MM.1S (cell line): ENCODE measurements around the gene CLDN7.

Experiments
- DNase-seq: peaks from one replicate; pipeline ENCODE4 v3.0.0-alpha.2; 2015
- H2AFZ ChIP-seq: fragments of 300-600 bp; sonication (generic); 2 replicates; pipeline ENCODE4 v1.6.0; 2016; ENCODE audit warnings: antibody characterized with exemption, low read length
- H3F3A ChIP-seq: fragments of 300-600 bp; sonication (generic); 2 replicates; pipeline ENCODE4 v1.6.1; 2016; ENCODE audit warnings: mild to moderate bottlenecking, antibody characterized with exemption, low read length, moderate library complexity, mixed read lengths; ENCODE audit not compliant: insufficient read depth
- H3K27ac ChIP-seq: fragments of 300-600 bp; sonication (generic); 2 replicates; pipeline ENCODE4 v1.5.1; 2016; ENCODE audit warnings: mild to moderate bottlenecking, low read length
- H3K27me3 ChIP-seq: fragments of 300-600 bp; sonication (generic); replicated peaks from 2 replicates; pipeline ENCODE4 v1.6.0; 2016; ENCODE audit warnings: low read length; ENCODE audit not compliant: insufficient read depth
- H3K36me3 ChIP-seq: fragments of 300-600 bp; sonication (generic); replicated peaks from 2 replicates; pipeline ENCODE4 v1.6.1; 2016; ENCODE audit warnings: mild to moderate bottlenecking, low read length, mixed read lengths; ENCODE audit not compliant: insufficient read depth
- H3K4me1 ChIP-seq: fragments of 300-600 bp; sonication (generic); 2 replicates; pipeline ENCODE4 v1.6.1; 2016; ENCODE audit warnings: low read length, mixed read lengths
- H3K4me2 ChIP-seq: fragments of 300-600 bp; sonication (generic); 2 replicates; pipeline ENCODE4 v1.6.0; 2016; ENCODE audit warnings: low read depth, low read length
- H3K4me3 ChIP-seq: fragments of 300-600 bp; sonication (generic); 2 replicates; pipeline ENCODE4 v1.5.1; 2016; ENCODE audit warnings: low read length, mixed read lengths
- H3K79me2 ChIP-seq: fragments of 300-600 bp; sonication (generic); 2 replicates; pipeline ENCODE4 v1.6.1; 2016; ENCODE audit warnings: mixed run types, low read length, mixed read lengths
- H3K9ac ChIP-seq: fragments of 300-600 bp; sonication (generic); 2 replicates; pipeline ENCODE4 v1.6.1; 2016; ENCODE audit warnings: low read length, mixed read lengths
- H3K9me2 ChIP-seq: fragments of 300-600 bp; sonication (generic); replicated peaks from 2 replicates; pipeline ENCODE4 v1.6.1; 2016; ENCODE audit warnings: mild to moderate bottlenecking, low read length, mixed read lengths; ENCODE audit not compliant: insufficient read depth
- H3K9me3 ChIP-seq: fragments of 300-600 bp; sonication (generic); replicated peaks from 2 replicates; pipeline ENCODE4 v1.6.1; 2016; ENCODE audit warnings: mild to moderate bottlenecking, low read length, mixed read lengths; ENCODE audit not compliant: insufficient read depth
- H4K20me1 ChIP-seq: fragments of 300-600 bp; sonication (generic); 2 replicates; pipeline ENCODE4 v1.6.1; 2016; ENCODE audit warnings: mild to moderate bottlenecking, low read length, moderate library complexity, mixed read lengths; ENCODE audit not compliant: insufficient read depth
- EZH2 ChIP-seq: fragments of 300-600 bp; sonication (generic); optimal IDR thresholded peaks from 2 replicates; pipeline ENCODE3; 2017; ENCODE audit warnings: low read depth, mild to moderate bottlenecking, antibody characterized with exemption, low read length, mixed read lengths
- EZH2phosphoT487 ChIP-seq: fragments of 300-600 bp; sonication (generic); IDR thresholded peaks from 2 replicates; pipeline ENCODE4 v1.6.1; 2018; ENCODE audit warnings: antibody characterized with exemption, low read length
- TF ChIP-seq, protein P1 (sequence below): fragments of 300-600 bp; sonication (generic); IDR thresholded peaks from 2 replicates; pipeline ENCODE4 v1.5.1; 2016; ENCODE audit warnings: antibody characterized with exemption, low read length, mixed read lengths

CLDN7 gene

DNA sequence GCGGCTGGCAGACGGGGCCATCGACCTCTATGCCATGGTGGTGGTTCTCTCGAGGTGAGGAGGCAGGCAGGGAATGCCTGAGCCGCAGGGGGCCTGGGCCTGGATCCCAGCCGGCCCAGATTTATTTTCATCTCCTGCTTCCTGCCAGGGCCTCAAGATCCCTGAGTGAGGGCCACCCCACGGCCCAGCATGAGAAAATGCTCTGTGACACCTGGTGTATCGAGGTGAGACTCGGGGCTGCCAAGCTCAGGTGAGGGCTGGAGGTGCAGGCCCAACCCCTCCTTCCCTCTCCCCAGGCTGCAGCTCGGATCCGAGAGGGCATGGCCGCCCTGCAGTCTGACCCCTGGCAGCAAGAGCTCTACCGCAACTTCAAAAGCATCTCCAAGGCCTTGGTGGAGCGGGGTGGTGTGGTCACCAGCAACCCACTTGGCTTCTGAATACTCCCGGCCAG lies 37.6 kb downstream of the CLDN7 start:
- Histone ChIP-seq H3K27me3 (no peaks in the 10 kb centered on the region), H3K4me1 (peaks cover 8% of the 10 kb centered on the region), H3K4me2 (no peak overlapping the region), H3K27ac (no peak overlapping the region), H3K79me2 (peaks cover 31% of the 10 kb centered on the region), H2AFZ (no peak overlapping the region), H3K9me3 (no peaks in the 10 kb centered on the region), H3K9ac (no peak overlapping the region), H3K4me3 (no peak overlapping the region), H4K20me1 (no peaks in the 10 kb centered on the region), H3F3A (no peaks in the 10 kb centered on the region), H3K9me2 (no peaks in the 10 kb centered on the region), H3K36me3 (0 out of 2 replicates have a peak, but pooled peaks cover 6% of the 10 kb centered on the region)
- TF ChIP-seq, protein P1, sequence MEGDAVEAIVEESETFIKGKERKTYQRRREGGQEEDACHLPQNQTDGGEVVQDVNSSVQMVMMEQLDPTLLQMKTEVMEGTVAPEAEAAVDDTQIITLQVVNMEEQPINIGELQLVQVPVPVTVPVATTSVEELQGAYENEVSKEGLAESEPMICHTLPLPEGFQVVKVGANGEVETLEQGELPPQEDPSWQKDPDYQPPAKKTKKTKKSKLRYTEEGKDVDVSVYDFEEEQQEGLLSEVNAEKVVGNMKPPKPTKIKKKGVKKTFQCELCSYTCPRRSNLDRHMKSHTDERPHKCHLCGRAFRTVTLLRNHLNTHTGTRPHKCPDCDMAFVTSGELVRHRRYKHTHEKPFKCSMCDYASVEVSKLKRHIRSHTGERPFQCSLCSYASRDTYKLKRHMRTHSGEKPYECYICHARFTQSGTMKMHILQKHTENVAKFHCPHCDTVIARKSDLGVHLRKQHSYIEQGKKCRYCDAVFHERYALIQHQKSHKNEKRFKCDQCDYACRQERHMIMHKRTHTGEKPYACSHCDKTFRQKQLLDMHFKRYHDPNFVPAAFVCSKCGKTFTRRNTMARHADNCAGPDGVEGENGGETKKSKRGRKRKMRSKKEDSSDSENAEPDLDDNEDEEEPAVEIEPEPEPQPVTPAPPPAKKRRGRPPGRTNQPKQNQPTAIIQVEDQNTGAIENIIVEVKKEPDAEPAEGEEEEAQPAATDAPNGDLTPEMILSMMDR: no peak
- TF ChIP-seq EZH2 (no peak), EZH2phosphoT487 (no peak)
- no peak for DNase-seq

- Histone ChIP-seq H3K4me2 (no peak overlapping the region), H3F3A (no peaks in the 10 kb centered on the region), H3K9me3 (no peaks in the 10 kb centered on the region), H3K4me3 (no peak overlapping the region), H3K4me1 (peaks cover 12% of the 10 kb centered on the region), H3K27me3 (no peaks in the 10 kb centered on the region), H2AFZ (no peak overlapping the region), H3K9ac (no peak overlapping the region), H3K27ac (no peak overlapping the region), H4K20me1 (no peaks in the 10 kb centered on the region), H3K79me2 (peaks cover 35% of the 10 kb centered on the region), H3K9me2 (no peaks in the 10 kb centered on the region), H3K36me3 (0 out of 2 replicates have a peak, but pooled peaks cover 6% of the 10 kb centered on the region)
- DNase-seq: no peak
- TF ChIP-seq, protein P1: no peak
- TF ChIP-seq EZH2phosphoT487: no peak
- no peak for TF ChIP-seq EZH2
Measured at GRCh38 chr17:7224110-7224509, 38.2 kb downstream of the CLDN7 start.

DNA sequence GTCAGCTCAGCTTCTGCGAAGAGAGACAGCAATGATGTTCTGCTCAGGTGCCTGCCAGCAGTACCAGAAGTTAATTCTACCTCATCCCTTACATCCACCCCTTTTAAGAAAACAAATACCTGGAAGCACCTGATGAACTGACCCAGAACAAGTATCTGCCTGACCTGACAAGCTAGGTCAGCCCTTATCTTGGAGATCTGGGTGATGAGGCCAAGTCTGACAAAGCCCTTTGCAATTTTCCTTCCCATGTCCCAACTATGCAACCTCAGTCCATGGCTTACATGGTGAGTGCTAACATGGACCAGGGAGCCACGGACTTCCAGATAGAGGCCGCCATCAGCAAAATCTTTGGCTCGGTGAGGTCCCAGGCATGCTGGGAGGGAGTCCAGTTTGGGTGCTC lies 38.9 kb downstream of the CLDN7 start:
- Histone ChIP-seq H3K27me3 (no peaks in the 10 kb centered on the region), H2AFZ (no peak overlapping the region), H3K4me3 (no peak overlapping the region), H3K4me2 (no peak overlapping the region), H3K9ac (no peak overlapping the region), H3F3A (no peaks in the 10 kb centered on the region), H3K4me1 (peaks cover 12% of the 10 kb centered on the region), H4K20me1 (no peaks in the 10 kb centered on the region), H3K27ac (no peak overlapping the region), H3K79me2 (peaks cover 35% of the 10 kb centered on the region), H3K9me3 (no peaks in the 10 kb centered on the region), H3K9me2 (no peaks in the 10 kb centered on the region), H3K36me3 (0 out of 2 replicates have a peak, but pooled peaks cover 6% of the 10 kb centered on the region)
- TF ChIP-seq EZH2phosphoT487 (no peak), EZH2 (no peak)
- TF ChIP-seq, protein P1: no peak
- no peak for DNase-seq
